Stimulated activated CD8-positive, alpha-beta memory T cell treated with anti-CD3 and anti-CD28 coated beads, Interleukin-12 subunit alpha, Interleukin-12 subunit beta, amount 100 ng/mL, for 24 hours (primary cell): ENCODE data around the gene PHYHD1.

ENCODE experiments used
- DNase-seq: peaks from one replicate; pipeline ENCODE4 v3.0.0-alpha.2; 2020; ENCODE audit errors: extremely low read depth

The PHYHD1 gene

DNA sequence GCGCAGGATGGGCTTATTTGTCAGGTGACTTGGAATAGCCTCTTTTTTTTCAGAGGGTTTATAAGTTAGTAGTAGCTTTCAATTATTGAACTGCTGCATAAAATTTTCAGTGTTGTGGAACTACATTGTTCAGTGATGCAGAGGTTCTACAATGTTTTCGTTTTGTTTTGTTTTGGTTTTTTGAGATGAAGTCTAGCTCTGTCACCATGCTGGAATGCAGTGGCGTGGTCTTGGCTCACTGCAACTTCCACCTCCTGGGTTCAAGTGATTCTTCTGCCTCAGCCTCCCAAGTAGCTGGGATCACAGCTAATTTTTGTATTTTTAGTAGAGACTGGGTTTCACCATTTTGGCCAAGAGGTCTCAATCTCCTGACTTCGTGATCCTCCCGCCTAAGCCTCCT is 48.7 kb downstream of the PHYHD1 start:
- DNase-seq = no peak

DNA sequence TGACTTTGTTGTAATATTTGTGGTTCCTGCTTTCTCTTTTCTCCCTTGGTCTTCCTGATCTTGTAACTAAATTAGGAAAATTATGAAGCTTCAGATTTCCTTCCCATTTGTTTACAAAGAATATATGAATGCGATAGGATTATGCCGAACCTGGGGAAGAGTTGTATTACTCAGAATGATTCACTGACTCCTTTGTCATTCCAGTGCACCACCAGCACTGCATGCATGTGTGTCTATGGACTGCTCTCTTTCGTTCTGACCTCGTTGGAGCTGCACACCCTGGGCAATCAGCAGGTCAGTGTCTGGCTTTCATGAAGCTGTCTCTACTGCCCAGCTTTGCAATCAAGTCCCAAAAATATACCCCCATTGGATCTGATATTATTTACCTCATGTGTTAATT is 52.2 kb downstream of the PHYHD1 start:
- DNase-seq = no peak

DNA sequence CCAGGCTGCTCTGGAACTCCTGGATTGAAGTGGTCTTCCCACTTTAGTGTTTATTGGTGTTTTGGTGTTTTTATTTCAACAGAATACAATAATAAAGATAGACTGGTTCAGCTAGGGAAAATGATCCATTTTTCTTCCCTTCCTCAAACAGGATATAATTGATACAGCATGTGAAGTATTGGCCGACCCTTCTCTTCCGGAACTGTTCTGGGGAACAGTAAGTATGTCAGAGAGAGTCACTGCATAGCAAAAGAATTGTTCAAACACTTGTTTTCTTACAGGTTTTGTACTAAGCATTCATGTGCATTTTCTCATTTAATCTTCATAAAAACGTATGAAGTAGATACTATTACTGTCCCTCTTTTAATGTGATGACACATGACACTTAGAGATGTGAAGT is 58.3 kb downstream of the PHYHD1 start:
- no peak for DNase-seq

GRCh38 chr9:128983536-128983935 is 62.8 kb downstream of the PHYHD1 start:
- DNase-seq = no peak

- no peak for DNase-seq
Observed at GRCh38 chr9:128986671-128987070, 65.9 kb downstream of the PHYHD1 start.

GRCh38 chr9:128987805-128988204 is 67.0 kb downstream of the PHYHD1 start:
- DNase-seq = no peak
